ENCODE measurements around the gene CRAMP1.

GRCh38 chr16:1721372-1721771 is 109.2 kb downstream of the CRAMP1 start:
- TF ChIP-seq, protein P1, sequence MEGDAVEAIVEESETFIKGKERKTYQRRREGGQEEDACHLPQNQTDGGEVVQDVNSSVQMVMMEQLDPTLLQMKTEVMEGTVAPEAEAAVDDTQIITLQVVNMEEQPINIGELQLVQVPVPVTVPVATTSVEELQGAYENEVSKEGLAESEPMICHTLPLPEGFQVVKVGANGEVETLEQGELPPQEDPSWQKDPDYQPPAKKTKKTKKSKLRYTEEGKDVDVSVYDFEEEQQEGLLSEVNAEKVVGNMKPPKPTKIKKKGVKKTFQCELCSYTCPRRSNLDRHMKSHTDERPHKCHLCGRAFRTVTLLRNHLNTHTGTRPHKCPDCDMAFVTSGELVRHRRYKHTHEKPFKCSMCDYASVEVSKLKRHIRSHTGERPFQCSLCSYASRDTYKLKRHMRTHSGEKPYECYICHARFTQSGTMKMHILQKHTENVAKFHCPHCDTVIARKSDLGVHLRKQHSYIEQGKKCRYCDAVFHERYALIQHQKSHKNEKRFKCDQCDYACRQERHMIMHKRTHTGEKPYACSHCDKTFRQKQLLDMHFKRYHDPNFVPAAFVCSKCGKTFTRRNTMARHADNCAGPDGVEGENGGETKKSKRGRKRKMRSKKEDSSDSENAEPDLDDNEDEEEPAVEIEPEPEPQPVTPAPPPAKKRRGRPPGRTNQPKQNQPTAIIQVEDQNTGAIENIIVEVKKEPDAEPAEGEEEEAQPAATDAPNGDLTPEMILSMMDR (IDR thresholded peaks at IDR 0.05), result no peak
- TF ChIP-seq POLR2AphosphoS5 (IDR thresholded peaks at IDR 0.05) (no peak), POLR2A (IDR thresholded peaks at IDR 0.05) (no peak)
